ENCODE measurements around the gene KSR1.

KSR1 gene

DNA sequence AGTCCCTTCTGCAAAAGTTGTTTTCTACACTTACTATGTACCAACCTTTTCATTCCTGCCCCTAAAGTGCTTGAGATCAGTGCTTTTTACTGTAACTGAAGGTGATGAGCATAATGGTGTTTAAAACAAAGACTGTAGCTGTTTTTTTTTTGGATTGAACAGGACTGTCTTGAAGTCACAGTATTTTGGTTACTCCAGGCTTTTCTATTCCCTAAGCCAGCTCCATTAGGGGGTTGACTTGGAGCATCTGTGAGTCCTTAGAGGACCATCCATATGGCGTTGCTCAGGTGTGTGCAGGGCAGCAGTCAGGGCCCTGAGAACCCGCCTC is 145.7 kb downstream of the KSR1 start:
- TF ChIP-seq ARNT (IDR thresholded peaks at IDR 0.05): no peak
- no peak for TF ChIP-seq LEF1 (IDR thresholded peaks at IDR 0.05; ENCODE audit: borderline replicate concordance)
- no peak for TF ChIP-seq ZNF384 (IDR thresholded peaks at IDR 0.05)
- TF ChIP-seq ELF4 (IDR thresholded peaks at IDR 0.05): no peak
- no peak for DNase-seq (ENCODE audit: extremely low spot score)
- CTCF ChIA-PET: interaction anchor here (0.6 to 4.3 kb wide), 4 partner anchors 213 to 365 kb away, joined by 3 to 20 read pairs (median 7); no protein-coding TSS in a partner anchor
- POLR2A ChIA-PET: interaction anchor here (1.6 kb wide), 1 partner anchor 146 kb away, joined by 4 read pairs; the partner anchor contains the start of gene KSR1

DNA sequence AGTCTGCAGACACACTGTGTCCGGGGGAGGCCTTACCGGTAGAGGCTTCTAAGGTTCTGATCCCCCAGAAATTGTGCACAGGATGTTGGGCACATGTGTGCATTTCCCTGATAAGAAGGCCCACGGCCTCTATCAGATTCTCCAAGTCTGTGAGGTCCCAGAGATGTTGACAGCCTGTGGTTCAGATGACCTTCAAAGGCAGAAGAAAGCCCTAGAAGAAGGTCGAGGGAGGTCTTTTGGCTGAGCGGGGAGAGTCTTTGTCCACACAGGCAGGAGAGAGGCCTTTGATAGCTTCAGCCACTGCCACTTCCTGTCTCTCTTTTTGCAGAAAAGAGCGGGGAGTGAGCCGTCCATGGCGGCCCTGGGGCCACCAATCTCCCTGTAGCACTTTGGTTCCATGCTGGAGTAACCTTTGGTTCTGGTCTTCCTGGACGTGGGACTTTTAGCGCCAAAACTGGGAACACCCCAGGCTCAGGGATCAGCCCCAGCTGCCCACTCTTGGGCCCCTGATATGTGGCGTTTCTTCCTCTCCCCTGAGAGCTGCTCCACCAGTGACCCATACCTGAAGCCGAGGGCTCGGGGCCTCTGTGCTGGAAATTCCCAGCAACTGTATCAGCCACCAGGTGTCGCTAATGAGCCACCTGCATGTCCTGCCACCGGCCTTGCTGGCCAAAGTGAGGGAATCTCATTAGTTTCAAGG is 146.6 kb downstream of the KSR1 start:
- peak; percentile 75 for DNase-seq (ENCODE audit: extremely low spot score)
- CTCF ChIA-PET: interaction anchor here (0.7 to 1.2 kb wide), 5 partner anchors 48 to 366 kb away, joined by 3 to 4 read pairs (median 3); no protein-coding TSS in a partner anchor
- TF ChIP-seq L3MBTL2 (conservative IDR thresholded peaks at IDR 0.05) (no peak), CTBP1 (IDR thresholded peaks at IDR 0.05; ENCODE audit: borderline replicate concordance) (no peak), FOXA1 (IDR thresholded peaks at IDR 0.05) (no peak), ARNT (IDR thresholded peaks at IDR 0.05) (no peak), FOXM1 (IDR thresholded peaks at IDR 0.05; ENCODE audit: borderline replicate concordance) (no peak), SP1 (IDR thresholded peaks at IDR 0.05) (no peak), BHLHE40 (IDR thresholded peaks at IDR 0.05; ENCODE audit: borderline replicate concordance) (no peak), FOXK2 (IDR thresholded peaks at IDR 0.05) (no peak), SUZ12 (IDR thresholded peaks at IDR 0.05) (no peak), ZNF384 (IDR thresholded peaks at IDR 0.05) (no peak), TARDBP (IDR thresholded peaks at IDR 0.05) (no peak), NFRKB (IDR thresholded peaks at IDR 0.05) (no peak)
- TF ChIP-seq, protein P1, sequence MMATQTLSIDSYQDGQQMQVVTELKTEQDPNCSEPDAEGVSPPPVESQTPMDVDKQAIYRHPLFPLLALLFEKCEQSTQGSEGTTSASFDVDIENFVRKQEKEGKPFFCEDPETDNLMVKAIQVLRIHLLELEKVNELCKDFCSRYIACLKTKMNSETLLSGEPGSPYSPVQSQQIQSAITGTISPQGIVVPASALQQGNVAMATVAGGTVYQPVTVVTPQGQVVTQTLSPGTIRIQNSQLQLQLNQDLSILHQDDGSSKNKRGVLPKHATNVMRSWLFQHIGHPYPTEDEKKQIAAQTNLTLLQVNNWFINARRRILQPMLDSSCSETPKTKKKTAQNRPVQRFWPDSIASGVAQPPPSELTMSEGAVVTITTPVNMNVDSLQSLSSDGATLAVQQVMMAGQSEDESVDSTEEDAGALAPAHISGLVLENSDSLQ (IDR thresholded peaks at IDR 0.05): no peak
- POLR2A ChIA-PET: interaction anchor here (1.6 kb wide), 1 partner anchor 147 kb away, joined by 4 read pairs; the partner anchor contains the start of gene KSR1

DNA sequence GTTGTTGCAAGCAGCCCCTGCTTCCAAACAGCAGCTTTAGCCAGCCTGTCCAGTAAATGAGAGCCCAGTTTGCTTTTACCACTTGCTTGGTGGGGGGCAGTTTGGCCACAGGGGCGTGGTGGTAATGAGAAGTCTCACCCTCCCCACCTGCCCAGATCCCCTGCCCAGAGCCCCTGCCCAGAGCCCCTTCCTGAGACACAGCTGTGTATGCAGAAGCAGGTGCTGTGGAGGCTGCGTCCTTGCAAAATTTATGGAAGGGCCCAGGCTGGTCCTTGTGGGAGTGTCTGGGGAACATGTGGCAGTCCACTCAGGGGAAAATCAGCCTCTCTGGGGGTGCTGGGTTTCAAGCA is 147.1 kb downstream of the KSR1 start:
- CTCF ChIA-PET: interaction anchor here (0.7 to 1.2 kb wide), 4 partner anchors 47 to 367 kb away, joined by 3 to 4 read pairs (median 3); no protein-coding TSS in a partner anchor
- POLR2A ChIA-PET: no interaction called here
- DNase-seq (ENCODE audit: extremely low spot score): no peak
- TF ChIP-seq SUZ12 (IDR thresholded peaks at IDR 0.05): no peak
- TF ChIP-seq SP1 (IDR thresholded peaks at IDR 0.05): no peak
- TF ChIP-seq FOXM1 (IDR thresholded peaks at IDR 0.05; ENCODE audit: borderline replicate concordance): no peak

- POLR2A ChIA-PET: no interaction called here
- no peak for TF ChIP-seq HDGF (IDR thresholded peaks at IDR 0.05; ENCODE audit: borderline replicate concordance)
- no peak for TF ChIP-seq FOXM1 (IDR thresholded peaks at IDR 0.05; ENCODE audit: borderline replicate concordance)
- TF ChIP-seq NFRKB (IDR thresholded peaks at IDR 0.05): no peak
- no peak for TF ChIP-seq L3MBTL2 (conservative IDR thresholded peaks at IDR 0.05)
- TF ChIP-seq LEF1 (IDR thresholded peaks at IDR 0.05; ENCODE audit: borderline replicate concordance): no peak
- TF ChIP-seq ARNT (IDR thresholded peaks at IDR 0.05): no peak
- no peak for TF ChIP-seq CTBP1 (IDR thresholded peaks at IDR 0.05; ENCODE audit: borderline replicate concordance)
- TF ChIP-seq, protein P1 (IDR thresholded peaks at IDR 0.05): no peak
- DNase-seq (ENCODE audit: extremely low spot score): no peak
- CTCF ChIA-PET: interaction anchor here (0.5 to 1.2 kb wide), 6 partner anchors 47 to 616 kb away, joined by 3 to 7 read pairs (median 4); partner anchors contain the start of gene KSR1
Measured at GRCh38 chr17:27603880-27604794, 147.9 kb downstream of the KSR1 start.

DNA sequence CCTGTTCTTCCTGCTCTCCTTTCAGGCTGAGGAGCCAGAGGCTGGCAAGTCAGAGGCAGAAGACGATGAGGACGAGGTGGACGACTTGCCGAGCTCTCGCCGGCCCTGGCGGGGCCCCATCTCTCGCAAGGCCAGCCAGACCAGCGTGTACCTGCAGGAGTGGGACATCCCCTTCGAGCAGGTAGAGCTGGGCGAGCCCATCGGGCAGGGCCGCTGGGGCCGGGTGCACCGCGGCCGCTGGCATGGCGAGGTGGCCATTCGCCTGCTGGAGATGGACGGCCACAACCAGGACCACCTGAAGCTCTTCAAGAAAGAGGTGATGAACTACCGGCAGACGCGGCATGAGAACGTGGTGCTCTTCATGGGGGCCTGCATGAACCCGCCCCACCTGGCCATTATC is 149.2 kb downstream of the KSR1 start:
- no peak for DNase-seq (ENCODE audit: extremely low spot score)
- CTCF ChIA-PET: no interaction called here
- POLR2A ChIA-PET: no interaction called here
- TF ChIP-seq SP1 (IDR thresholded peaks at IDR 0.05) (no peak), FOXM1 (IDR thresholded peaks at IDR 0.05; ENCODE audit: borderline replicate concordance) (no peak), FOXK2 (IDR thresholded peaks at IDR 0.05) (no peak), ZNF384 (IDR thresholded peaks at IDR 0.05) (no peak), ELF4 (IDR thresholded peaks at IDR 0.05) (no peak), TARDBP (IDR thresholded peaks at IDR 0.05) (no peak), LEF1 (IDR thresholded peaks at IDR 0.05; ENCODE audit: borderline replicate concordance) (no peak), FOXA1 (IDR thresholded peaks at IDR 0.05) (no peak)
- TF ChIP-seq, protein P1 (IDR thresholded peaks at IDR 0.05): no peak

- CTCF ChIA-PET: no interaction called here
- POLR2A ChIA-PET: no interaction called here
- TF ChIP-seq FOXM1 (IDR thresholded peaks at IDR 0.05; ENCODE audit: borderline replicate concordance) (no peak), CTBP1 (IDR thresholded peaks at IDR 0.05; ENCODE audit: borderline replicate concordance) (no peak), NFRKB (IDR thresholded peaks at IDR 0.05) (no peak), BHLHE40 (IDR thresholded peaks at IDR 0.05; ENCODE audit: borderline replicate concordance) (no peak), ELF4 (IDR thresholded peaks at IDR 0.05) (no peak), ARNT (IDR thresholded peaks at IDR 0.05) (no peak)
- DNase-seq (ENCODE audit: extremely low spot score): no peak
Measured at GRCh38 chr17:27607521-27608091, 151.4 kb downstream of the KSR1 start.
